Heart left ventricle (tissue), 13 donors: ENCODE data around the gene ITGA3.

Experiments used
- CTCF ChIP-seq, 12 donors: fragments of 200-600 bp; sonication (generic) in 4 of 12; IDR thresholded peaks; one replicate each; pipeline versions ENCODE4 v1.5.0 to v1.8.0; 2018 to 2022; ENCODE audit warnings: antibody characterized with exemption in 12 of 12, mild to moderate bottlenecking in 5 of 12
- POLR2A ChIP-seq, 2 donors: fragments of 450-650 bp; IDR thresholded peaks; one replicate each; pipeline ENCODE4 v1.6.1; 2017; ENCODE audit warnings: antibody characterized with exemption in 2 of 2, mild to moderate bottlenecking in 2 of 2, moderate library complexity in 2 of 2
- donor health status: ischemic (EF 13 %, LVEDD 7.1; RV severe dilation, severe dysfunction).
- donor health status: DM: no; HTN: yes; CAD: no.
- donor health status: DM: no; HTN: no; CAD: no.
- donor health status: ischemic (EF 25% LVEDD 6.9; RV normal size, moderate dysfunction).
- donor health status: ischemic (EF 25% LVEDD 5.7; RV mildly dilated, moderate dysfunction).
- donor health status: ischemic (EF 35%, LVEDD 5.7; RV mildly dilated, moderate dysfunction).
- donor health status: nonischemic (EF 11% LVEDD 7.7; RV severe dilation, severe dysfunction).
- donor health status: DM: yes; HTN: yes; CAD: no.
- donor health status: PGD.
- donor health status: ischemic (EF 29% LVEDD 5.4; RV normal size, mild dysfunction).
- donor health status: nonischemic (EF 23%, LVEDD 6.1; RV moderate dilation, normal function).

GRCh38 chr17:50136096-50136687, 80.3 kb downstream of the ITGA3 start:
- TF ChIP-seq CTCF (IDR thresholded peaks at IDR 0.05), result no peak
- TF ChIP-seq POLR2A (IDR thresholded peaks at IDR 0.05), result no peak
